Subcutaneous abdominal adipose tissue (tissue), 5 donors: ENCODE data around the gene TLR1.

ENCODE experiments used
- H3K27ac ChIP-seq: one replicate; pipeline ENCODE4 v1.7.0; 2013; ENCODE audit warnings: low read depth, mild to moderate bottlenecking, inconsistent platforms, low read length, moderate library complexity
- H3K27me3 ChIP-seq, 5 donors: one replicate each; pipeline ENCODE4 v1.7.0; 2013; ENCODE audit warnings: low read length in 5 of 5, inconsistent platforms in 1 of 5; ENCODE audit not compliant: control insufficient read depth in 5 of 5, insufficient read depth in 4 of 5
- H3K36me3 ChIP-seq, 5 donors: one replicate each; pipeline ENCODE4 v1.7.0; 2013; ENCODE audit warnings: low read length in 5 of 5; ENCODE audit not compliant: control insufficient read depth in 5 of 5, insufficient read depth in 5 of 5
- H3K4me1 ChIP-seq, 5 donors: one replicate each; pipeline ENCODE4 v1.7.0; 2013; ENCODE audit warnings: low read length in 5 of 5, mild to moderate bottlenecking in 3 of 5, moderate library complexity in 1 of 5; ENCODE audit not compliant: control insufficient read depth in 5 of 5, insufficient read depth in 5 of 5
- H3K4me3 ChIP-seq, 5 donors: one replicate each; pipeline ENCODE4 v1.7.0; 2013; ENCODE audit warnings: low read length in 5 of 5, low read depth in 1 of 5
- H3K9ac ChIP-seq, 5 donors: one replicate each; pipeline ENCODE4 v1.7.0; 2013; ENCODE audit warnings: low read length in 5 of 5, mild to moderate bottlenecking in 4 of 5, moderate library complexity in 3 of 5
- H3K9me3 ChIP-seq, 5 donors: one replicate each; pipeline ENCODE4 v1.7.0; 2013; ENCODE audit warnings: low read length in 5 of 5; ENCODE audit not compliant: control insufficient read depth in 5 of 5
- donor health status: healthy.
- donor health status: healthy.
- donor health status: healthy.
- donor health status: healthy.
- donor health status: healthy.

The TLR1 gene

GRCh38 chr4:38765382-38765781, 39.2 kb downstream of the TLR1 start:
- H3K36me3 ChIP-seq = no peaks in the 10 kb centered on the region
- H3K9me3 ChIP-seq = no peaks in the 10 kb centered on the region
- H3K9ac ChIP-seq = no peak overlapping the region
- peaks cover 0 to 33% (median 27%) of the 10 kb centered on the region in 5 donors for H3K4me1 ChIP-seq
- no peak overlapping the region for H3K4me3 ChIP-seq
- H3K27ac ChIP-seq = no peak overlapping the region
- H3K27me3 ChIP-seq = no peaks in the 10 kb centered on the region

- no peak overlapping the region for H3K9ac ChIP-seq
- H3K27me3 ChIP-seq = no peaks in the 10 kb centered on the region
- H3K9me3 ChIP-seq = no peaks in the 10 kb centered on the region
- H3K4me1 ChIP-seq = peaks cover 0 to 29% (median 22%) of the 10 kb centered on the region in 5 donors
- no peak overlapping the region for H3K27ac ChIP-seq
- H3K4me3 ChIP-seq = no peak overlapping the region
- H3K36me3 ChIP-seq = no peaks in the 10 kb centered on the region
These were observed 40.3 kb downstream of the TLR1 start for GRCh38 chr4:38764277-38764676.

GRCh38 chr4:38762560-38762959, 42.0 kb downstream of the TLR1 start:
- no peaks in the 10 kb centered on the region for H3K27me3 ChIP-seq
- no peaks in the 10 kb centered on the region for H3K36me3 ChIP-seq
- H3K9me3 ChIP-seq = no peaks in the 10 kb centered on the region
- no peak overlapping the region for H3K27ac ChIP-seq
- peaks cover 0 to 24% (median 15%) of the 10 kb centered on the region in 5 donors for H3K4me1 ChIP-seq
- H3K4me3 ChIP-seq = no peak overlapping the region
- no peak overlapping the region for H3K9ac ChIP-seq

- Histone ChIP-seq H3K9ac (no peak overlapping the region), H3K27me3 (no peaks in the 10 kb centered on the region), H3K4me1 (peaks cover 0 to 26% (median 15%) of the 10 kb centered on the region in 5 donors), H3K9me3 (no peaks in the 10 kb centered on the region), H3K36me3 (no peaks in the 10 kb centered on the region), H3K4me3 (no peak overlapping the region), H3K27ac (no peak overlapping the region)
These were observed 44.8 kb downstream of the TLR1 start for GRCh38 chr4:38759790-38760122.

GRCh38 chr4:38759113-38759789, 45.3 kb downstream of the TLR1 start:
- Histone ChIP-seq H3K27me3 (no peaks in the 10 kb centered on the region), H3K27ac (no peak overlapping the region), H3K9me3 (no peaks in the 10 kb centered on the region), H3K9ac (no peak overlapping the region), H3K36me3 (no peaks in the 10 kb centered on the region), H3K4me1 (peaks cover 0 to 23% (median 15%) of the 10 kb centered on the region in 5 donors), H3K4me3 (peak overlapping the region in 1 of 5 donors; percentile 55)

- no peaks in the 10 kb centered on the region for H3K9me3 ChIP-seq
- no peaks in the 10 kb centered on the region for H3K27me3 ChIP-seq
- H3K9ac ChIP-seq = no peak overlapping the region
- no peak overlapping the region for H3K27ac ChIP-seq
- peaks cover 2 to 26% (median 19%) of the 10 kb centered on the region in 5 donors for H3K4me1 ChIP-seq
- no peak overlapping the region for H3K4me3 ChIP-seq
- no peaks in the 10 kb centered on the region for H3K36me3 ChIP-seq
These were observed 46.5 kb downstream of the TLR1 start for GRCh38 chr4:38757945-38758600.

- peaks cover 2 to 28% (median 23%) of the 10 kb centered on the region in 5 donors for H3K4me1 ChIP-seq
- H3K27ac ChIP-seq = peak overlapping the region; percentile 19
- H3K4me3 ChIP-seq = peak overlapping the region; percentile 8 to 40 (median 30)
- peaks cover 0 to 4% (median 0%) of the 10 kb centered on the region in 5 donors for H3K36me3 ChIP-seq
- no peak overlapping the region for H3K9ac ChIP-seq
- H3K27me3 ChIP-seq = no peaks in the 10 kb centered on the region
- no peaks in the 10 kb centered on the region for H3K9me3 ChIP-seq
These were observed 51.4 kb downstream of the TLR1 start for GRCh38 chr4:38752941-38753806.

GRCh38 chr4:38752372-38752940, 52.1 kb downstream of the TLR1 start:
- H3K27me3 ChIP-seq = no peaks in the 10 kb centered on the region
- H3K27ac ChIP-seq = peak overlapping the region; percentile 19
- H3K9ac ChIP-seq = peak overlapping the region in 1 of 5 donors; percentile 24
- H3K36me3 ChIP-seq = peaks cover 0 to 8% (median 0%) of the 10 kb centered on the region in 5 donors
- peak overlapping the region in 2 of 5 donors; percentile 8 to 19 for H3K4me3 ChIP-seq
- peaks cover 0 to 5% (median 0%) of the 10 kb centered on the region in 5 donors for H3K9me3 ChIP-seq
- H3K4me1 ChIP-seq = peaks cover 2 to 21% (median 18%) of the 10 kb centered on the region in 5 donors

- H3K4me3 ChIP-seq = no peak overlapping the region
- H3K36me3 ChIP-seq = peaks cover 0 to 11% (median 0%) of the 10 kb centered on the region in 5 donors
- no peak overlapping the region for H3K27ac ChIP-seq
These were observed 53.1 kb downstream of the TLR1 start for GRCh38 chr4:38751341-38752010.

More at GRCh38 chr4:38751341-38752010, 53.1 kb downstream of the TLR1 start:
- Histone ChIP-seq H3K4me1 (peaks cover 2 to 20% (median 18%) of the 10 kb centered on the region in 5 donors), H3K9ac (peak overlapping the region in 1 of 5 donors; percentile 44), H3K27me3 (no peaks in the 10 kb centered on the region), H3K9me3 (peaks cover 0 to 7% (median 0%) of the 10 kb centered on the region in 5 donors)
